Neural cell (in vitro differentiated cells): ENCODE measurements around the gene EIF3I.
"Not testable (repeated sequence)": the region's sequence is repeated elsewhere in the genome, so short reads cannot be mapped to it uniquely, and the experiment has no call there.

Experiments
- CTCF ChIP-seq: fragments of 450-650 bp; IDR thresholded peaks from 2 replicates; pipeline ENCODE4 v1.5.1; 2014; ENCODE audit warnings: antibody characterized with exemption, mild to moderate bottlenecking, moderate library complexity; ENCODE audit not compliant: poor library complexity, severe bottlenecking
- EP300 ChIP-seq: fragments of 450-650 bp; conservative IDR thresholded peaks from 2 replicates; pipeline ENCODE4 v1.6.1; 2014; ENCODE audit warnings: antibody characterized with exemption, mild to moderate bottlenecking, moderate library complexity; ENCODE audit not compliant: poor library complexity, severe bottlenecking
- EZH2 ChIP-seq: fragments of 200-600, 300-800 bp; shearing (Covaris generic), sonication (generic); IDR thresholded peaks from 2 replicates; pipeline ENCODE4 v1.6.1; 2014; ENCODE audit warnings: antibody characterized with exemption, low read length, borderline replicate concordance, mild to moderate bottlenecking; ENCODE audit not compliant: insufficient read depth, poor library complexity, severe bottlenecking
- POLR2AphosphoS5 ChIP-seq: IDR thresholded peaks from 2 replicates; pipeline ENCODE4 v1.6.1; 2012
- REST ChIP-seq: IDR thresholded peaks from 2 replicates; pipeline ENCODE4 v1.6.1; 2012; ENCODE audit warnings: borderline replicate concordance
- SMC3 ChIP-seq: fragments of 450-650 bp; conservative IDR thresholded peaks from 2 replicates; pipeline ENCODE4 v1.6.1; 2014; ENCODE audit warnings: antibody characterized with exemption, mild to moderate bottlenecking, moderate library complexity; ENCODE audit not compliant: poor library complexity
- TAF1 ChIP-seq: IDR thresholded peaks from 2 replicates; pipeline ENCODE4 v1.6.1; 2012; ENCODE audit warnings: low read depth

- not testable (repeated sequence) for TF ChIP-seq EZH2, CTCF, POLR2AphosphoS5, SMC3, TAF1, EP300, REST
Observed at GRCh38 chr1:32263236-32263593, 41.0 kb downstream of the EIF3I start.
